Hepatocyte (in vitro differentiated cells): ENCODE measurements around the gene MUC2. TPM values are rescaled to one million over a fixed set of nuclear protein-coding genes. Genes with fewer than 3 reads are reported as not detected.

Experiments
- DNase-seq: peaks from one replicate; pipeline ENCODE4 v3.0.0-alpha.2; 2016; ENCODE audit warnings: low spot score
- H2AFZ ChIP-seq: fragments of 200-600 bp; sonication (generic); 2 replicates; pipeline ENCODE4 v1.6.0; 2016; ENCODE audit warnings: antibody characterized with exemption, mild to moderate bottlenecking
- H3K27ac ChIP-seq: fragments of 200-600 bp; sonication (generic); 2 replicates; pipeline ENCODE4 v1.5.1; 2016; ENCODE audit warnings: mild to moderate bottlenecking
- H3K27me3 ChIP-seq: fragments of 200-600 bp; sonication (generic); 2 replicates; pipeline ENCODE4 v1.6.1; 2016
- H3K36me3 ChIP-seq: fragments of 200-600 bp; sonication (generic); replicated peaks from 2 replicates; pipeline ENCODE4 v1.5.1; 2016; ENCODE audit warnings: low read depth; ENCODE audit not compliant: insufficient read depth
- H3K4me1 ChIP-seq: fragments of 200-600 bp; sonication (generic); 2 replicates; pipeline ENCODE4 v1.5.1; 2016; ENCODE audit warnings: mild to moderate bottlenecking, moderate library complexity; ENCODE audit not compliant: insufficient read depth
- H3K4me2 ChIP-seq: fragments of 200-600 bp; sonication (generic); 2 replicates; pipeline ENCODE4 v1.6.0; 2016
- H3K4me3 ChIP-seq: fragments of 200-600 bp; sonication (generic); 2 replicates; pipeline ENCODE4 v1.5.1; 2016; ENCODE audit warnings: mild to moderate bottlenecking
- H3K79me2 ChIP-seq: fragments of 200-600 bp; sonication (generic); 2 replicates; pipeline ENCODE4 v1.6.0; 2017; ENCODE audit warnings: mild to moderate bottlenecking
- H3K9me2 ChIP-seq: fragments of 200-600 bp; sonication (generic); replicated peaks from 2 replicates; pipeline ENCODE4 v1.6.0; 2017; ENCODE audit warnings: mild to moderate bottlenecking; ENCODE audit not compliant: insufficient read depth
- H3K9me3 ChIP-seq: fragments of 200-600 bp; sonication (generic); 2 replicates; pipeline ENCODE4 v1.5.1; 2016; ENCODE audit warnings: low read depth, mild to moderate bottlenecking
- H4K20me1 ChIP-seq: fragments of 200-600 bp; sonication (generic); 2 replicates; pipeline ENCODE4 v1.6.0; 2016; ENCODE audit warnings: mild to moderate bottlenecking; ENCODE audit not compliant: insufficient read depth, poor library complexity, severe bottlenecking
- CTCF ChIP-seq: fragments of 200-600 bp; sonication (generic); IDR thresholded peaks from 2 replicates; pipeline ENCODE4 v1.5.1; 2016; ENCODE audit warnings: antibody characterized with exemption, mild to moderate bottlenecking; ENCODE audit not compliant: poor library complexity
- EZH2 ChIP-seq: fragments of 200-600 bp; sonication (generic); IDR thresholded peaks from 2 replicates; pipeline ENCODE4 v1.6.1; 2016; ENCODE audit warnings: antibody characterized with exemption, mild to moderate bottlenecking, borderline replicate concordance
- EZH2phosphoT487 ChIP-seq: fragments of 200-600 bp; sonication (generic); IDR thresholded peaks from one replicate; pipeline ENCODE4 v1.6.1; 2018; ENCODE audit warnings: antibody characterized with exemption, mild to moderate bottlenecking, low read depth, moderate library complexity; ENCODE audit not compliant: unreplicated experiment, severe bottlenecking
- WGBS: methylation state at CpG from one replicate; pipeline ENCODE4 v1.1.6; 2016; ENCODE audit warnings: low lambda C conversion rate; ENCODE audit errors: missing lambda C conversion rate; 5-methylcytosine and 5-hydroxymethylcytosine counted together
- polyA plus RNA-seq: library from polyadenylated mRNA; unstranded; fragments of >200 nt; fragmentation: Nextera tagmentation; extraction: Ambion mirVana; gene quantifications from 2 replicates; pipeline ENCODE4 v1.2.1, GENCODE V29; 2016
- total RNA-seq: library from RNA; depleted of rRNA; stranded (reverse); fragments of >200 nt; gene quantifications from 2 replicates; pipeline ENCODE4 v1.2.3, GENCODE V29; 2014

The MUC2 gene
- total and polyA plus RNA-seq, 2 experiments from 2014 or later, result 0.77 to 6.7 TPM

GRCh38 chr11:1116666-1117390 lies 42.2 kb downstream of the MUC2 start:
- TF ChIP-seq EZH2 (no peak), EZH2phosphoT487 (no peak), CTCF (no peak)
- no peaks in the 10 kb centered on the region for H3K9me3 ChIP-seq
- H3K4me3 ChIP-seq, result no peak overlapping the region
- DNase-seq, result no peak
- H3K4me2 ChIP-seq, result no peak overlapping the region
- H3K27me3 ChIP-seq, result no peaks in the 10 kb centered on the region
- H3K79me2 ChIP-seq, result no peaks in the 10 kb centered on the region
- no peaks in the 10 kb centered on the region for H3K9me2 ChIP-seq
- no peaks in the 10 kb centered on the region for H3K4me1 ChIP-seq
- H2AFZ ChIP-seq, result no peak overlapping the region
- no peaks in the 10 kb centered on the region for H4K20me1 ChIP-seq
- H3K36me3 ChIP-seq, result no peaks in the 10 kb centered on the region
- WGBS, result 81% methylated on average over 23 of the region's 23 CpGs
- H3K27ac ChIP-seq, result no peak overlapping the region

GRCh38 chr11:1117992-1118391 lies 43.3 kb downstream of the MUC2 start:
- H3K4me1 ChIP-seq, result no peaks in the 10 kb centered on the region
- no peak overlapping the region for H3K4me3 ChIP-seq
- no peaks in the 10 kb centered on the region for H3K36me3 ChIP-seq
- H3K4me2 ChIP-seq, result no peak overlapping the region
- H3K27me3 ChIP-seq, result no peaks in the 10 kb centered on the region
- H2AFZ ChIP-seq, result no peak overlapping the region
- no peaks in the 10 kb centered on the region for H3K9me3 ChIP-seq
- H3K79me2 ChIP-seq, result no peaks in the 10 kb centered on the region
- no peak overlapping the region for H3K27ac ChIP-seq
- TF ChIP-seq EZH2 (no peak), CTCF (no peak), EZH2phosphoT487 (no peak)
- no peaks in the 10 kb centered on the region for H4K20me1 ChIP-seq
- H3K9me2 ChIP-seq, result no peaks in the 10 kb centered on the region
- WGBS, result 83% methylated on average over 6 of the region's 6 CpGs
- DNase-seq, result no peak

GRCh38 chr11:1118755-1119603 lies 44.3 kb downstream of the MUC2 start:
- no peaks in the 10 kb centered on the region for H3K79me2 ChIP-seq
- no peak overlapping the region for H3K4me3 ChIP-seq
- no peaks in the 10 kb centered on the region for H3K9me2 ChIP-seq
- H3K4me2 ChIP-seq, result no peak overlapping the region
- TF ChIP-seq EZH2 (no peak), CTCF (no peak), EZH2phosphoT487 (no peak)
- H3K9me3 ChIP-seq, result no peaks in the 10 kb centered on the region
- H3K4me1 ChIP-seq, result no peaks in the 10 kb centered on the region
- H3K27ac ChIP-seq, result no peak overlapping the region
- no peaks in the 10 kb centered on the region for H3K27me3 ChIP-seq
- no peak overlapping the region for H2AFZ ChIP-seq
- no peaks in the 10 kb centered on the region for H4K20me1 ChIP-seq
- WGBS, result 79% methylated on average over 21 of the region's 22 CpGs
- no peaks in the 10 kb centered on the region for H3K36me3 ChIP-seq
- DNase-seq, result no peak
